H9 (cell line): ENCODE results near the gene C19orf53. TPM values are rescaled to one million over a fixed set of nuclear protein-coding genes. Genes with fewer than 3 reads are reported as not detected.

Experiments used
- DNase-seq: peaks from one replicate; pipeline ENCODE4 v3.0.0-alpha.2; 2017
- H2AFZ ChIP-seq: one replicate; pipeline ENCODE4 v1.6.1; 2013; ENCODE audit warnings: mild to moderate bottlenecking, low read length, control low read depth, moderate library complexity
- H2AK5ac ChIP-seq: 2 replicates; pipeline ENCODE4 v1.6.1; 2013; ENCODE audit warnings: low read length, control low read depth, mixed read lengths; ENCODE audit not compliant: insufficient read length
- H2BK120ac ChIP-seq: one replicate; pipeline ENCODE4 v1.6.1; 2013; ENCODE audit warnings: low read depth, mild to moderate bottlenecking, low read length, control low read depth, inconsistent platforms; ENCODE audit not compliant: poor library complexity, severe bottlenecking
- H2BK12ac ChIP-seq: 2 replicates; pipeline ENCODE4 v1.6.1; 2013; ENCODE audit warnings: low read length, control low read depth, mixed read lengths, low read depth; ENCODE audit not compliant: insufficient read length
- H2BK15ac ChIP-seq: 2 replicates; pipeline ENCODE4 v1.6.1; 2013; ENCODE audit warnings: low read depth, low read length, control low read depth
- H2BK20ac ChIP-seq: one replicate; pipeline ENCODE4 v1.6.1; 2013; ENCODE audit warnings: low read depth, mild to moderate bottlenecking, low read length, control low read depth, inconsistent platforms; ENCODE audit not compliant: poor library complexity, severe bottlenecking
- H2BK5ac ChIP-seq: 2 replicates; pipeline ENCODE4 v1.6.1; 2013; ENCODE audit warnings: low read length, control low read depth, mixed read lengths; ENCODE audit not compliant: insufficient read length
- H3K14ac ChIP-seq: 2 replicates; pipeline ENCODE4 v1.6.1; 2013; ENCODE audit warnings: low read length, control low read depth; ENCODE audit not compliant: insufficient read depth
- H3K18ac ChIP-seq: 2 replicates; pipeline ENCODE4 v1.6.1; 2013; ENCODE audit warnings: low read depth, mild to moderate bottlenecking, mixed read lengths, low read length, control low read depth; ENCODE audit not compliant: insufficient read length
- H3K23ac ChIP-seq: 2 replicates; pipeline ENCODE4 v1.6.1; 2013; ENCODE audit warnings: low read length, control low read depth, mixed read lengths, low read depth; ENCODE audit not compliant: insufficient read length
- H3K23me2 ChIP-seq: 2 replicates; pipeline ENCODE4 v1.6.1; 2013; ENCODE audit warnings: low read depth, mild to moderate bottlenecking, mixed read lengths, low read length, control low read depth; ENCODE audit not compliant: insufficient read length, poor library complexity, severe bottlenecking
- H3K27ac ChIP-seq: 2 replicates; pipeline ENCODE4 v1.5.1; 2013; ENCODE audit warnings: low read length, control low read depth, mixed read lengths, low read depth; ENCODE audit not compliant: insufficient read length
- H3K27me3 ChIP-seq: 2 replicates; pipeline ENCODE4 v1.6.1; 2013; ENCODE audit warnings: low read length, control low read depth, inconsistent platforms; ENCODE audit not compliant: insufficient read depth
- H3K4ac ChIP-seq: 2 replicates; pipeline ENCODE4 v1.6.1; 2013; ENCODE audit warnings: low read depth, mild to moderate bottlenecking, control low read depth, inconsistent platforms, low read length, moderate library complexity
- H3K4me1 ChIP-seq: 2 replicates; pipeline ENCODE4 v1.6.1; 2013; ENCODE audit warnings: low read length, control low read depth, inconsistent platforms; ENCODE audit not compliant: insufficient read depth
- H3K4me2 ChIP-seq: 2 replicates; pipeline ENCODE4 v1.6.1; 2013; ENCODE audit warnings: low read length, control low read depth, mixed read lengths; ENCODE audit not compliant: insufficient read length, insufficient read depth
- H3K56ac ChIP-seq: 2 replicates; pipeline ENCODE4 v1.6.1; 2013; ENCODE audit warnings: low read depth, mild to moderate bottlenecking, mixed read lengths, low read length, control low read depth; ENCODE audit not compliant: insufficient read length
- H3K79me1 ChIP-seq: 2 replicates; pipeline ENCODE4 v1.6.1; 2013; ENCODE audit warnings: low read depth, mild to moderate bottlenecking, moderate library complexity, low read length, control low read depth, inconsistent platforms; ENCODE audit not compliant: insufficient read depth, poor library complexity, severe bottlenecking
- H3K79me2 ChIP-seq: 2 replicates; pipeline ENCODE4 v1.6.1; 2013; ENCODE audit warnings: low read length, control low read depth, inconsistent platforms; ENCODE audit not compliant: insufficient read depth
- H3K9ac ChIP-seq: 2 replicates; pipeline ENCODE4 v1.6.1; 2013; ENCODE audit warnings: low read length, control low read depth, mixed read lengths; ENCODE audit not compliant: insufficient read length; ENCODE audit errors: extremely low read depth
- H3K9me3 ChIP-seq: one replicate; pipeline ENCODE4 v1.6.1; 2013; ENCODE audit warnings: low read depth, low read length, inconsistent platforms; ENCODE audit not compliant: control insufficient read depth
- H3T11ph ChIP-seq: one replicate; pipeline ENCODE4 v1.6.1; 2013; ENCODE audit warnings: mild to moderate bottlenecking, low read length, control low read depth, inconsistent platforms
- H4K20me1 ChIP-seq: one replicate; pipeline ENCODE4 v1.6.1; 2013; ENCODE audit not compliant: control insufficient read depth, insufficient read length, insufficient read depth
- H4K5ac ChIP-seq: 2 replicates; pipeline ENCODE4 v1.6.1; 2013; ENCODE audit warnings: low read depth, mild to moderate bottlenecking, mixed read lengths, low read length, control low read depth; ENCODE audit not compliant: insufficient read length
- H4K8ac ChIP-seq: replicated peaks from 2 replicates; pipeline ENCODE4 v1.6.1; 2013; ENCODE audit warnings: low read length, control low read depth, mixed read lengths, low read depth; ENCODE audit not compliant: insufficient read length
- H4K91ac ChIP-seq: 2 replicates; pipeline ENCODE4 v1.6.1; 2013; ENCODE audit warnings: low read depth, mild to moderate bottlenecking, moderate library complexity, mixed read lengths, low read length, control low read depth; ENCODE audit not compliant: insufficient read length
- H3K27ac Mint-ChIP-seq, 3 experiments: 2 replicates in 2 of 3; 3 replicates in 1 of 3; pipeline ENCODE4 v1.8.0; 2020 to 2021; ENCODE audit warnings: mixed read lengths in 3 of 3, mild to moderate bottlenecking in 1 of 3, moderate library complexity in 1 of 3
- H3K27me3 Mint-ChIP-seq: 2 replicates; pipeline ENCODE4 v1.8.0; 2021; ENCODE audit warnings: low read depth, mild to moderate bottlenecking, moderate library complexity, mixed read lengths
- H3K36me3 Mint-ChIP-seq, 3 experiments: 2 replicates in 2 of 3; 3 replicates in 1 of 3; pipeline ENCODE4 v1.8.0; 2020 to 2021; ENCODE audit warnings: low read depth in 3 of 3, mixed read lengths in 3 of 3; ENCODE audit not compliant: insufficient read depth in 1 of 3
- H3K4me1 Mint-ChIP-seq, 2 experiments: 2 replicates each; pipeline ENCODE4 v1.8.0; 2020; ENCODE audit warnings: mixed read lengths in 2 of 2
- H3K4me3 Mint-ChIP-seq, 2 experiments: 2 replicates in 1 of 2; 3 replicates in 1 of 2; pipeline ENCODE4 v1.8.0; 2020 to 2021; ENCODE audit warnings: mild to moderate bottlenecking in 2 of 2, mixed read lengths in 2 of 2, moderate library complexity in 1 of 2
- H3K9me3 Mint-ChIP-seq, 2 experiments: 2 replicates in 1 of 2; 3 replicates in 1 of 2; pipeline ENCODE4 v1.8.0; 2020; ENCODE audit warnings: mild to moderate bottlenecking in 2 of 2, mixed read lengths in 2 of 2, moderate library complexity in 1 of 2
- CTCF ChIP-seq: fragments of 200-600 bp; sonication (generic); conservative IDR thresholded peaks from 3 replicates; pipeline ENCODE4 v1.8.0; 2021; ENCODE audit warnings: antibody characterized with exemption, mild to moderate bottlenecking
- WGBS: extraction: QIAGEN DNeasy Blood & Tissue Kit; methylation state at CpG from one replicate; pipeline ENCODE4 v1.1.7; 2013; ENCODE audit warnings: missing lambda C conversion rate, low lambda C conversion rate, mixed read lengths; ENCODE audit not compliant: insufficient read length; ENCODE audit errors: extremely low coverage; 5-methylcytosine and 5-hydroxymethylcytosine counted together
- total RNA-seq: library from RNA; stranded (reverse); gene quantifications from 2 replicates; pipeline ENCODE4 v1.2.1, GENCODE V29; 2021

C19orf53 gene
- total RNA-seq, 1 experiment from 2014 or later = 129 TPM

DNA sequence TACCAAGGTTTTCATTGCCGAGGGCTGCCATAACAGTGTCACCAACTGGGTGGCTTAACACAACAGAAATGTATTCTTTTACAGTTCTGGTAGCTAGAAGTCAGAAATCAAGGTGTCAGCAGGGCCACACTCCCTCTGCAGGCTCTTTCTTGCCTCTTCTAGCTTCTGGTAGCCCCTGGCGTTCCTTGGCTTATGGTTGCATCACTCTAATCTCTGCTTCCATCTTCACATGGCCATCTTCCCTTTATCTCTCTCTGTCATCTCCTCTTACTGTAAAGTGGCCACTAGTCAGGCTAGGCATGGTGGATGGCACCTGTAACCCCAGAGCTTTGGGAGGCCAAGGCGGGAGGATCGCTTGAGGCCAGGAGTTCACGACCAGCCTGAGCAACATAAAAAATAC is 47.9 kb upstream of the C19orf53 start:
- H3K9ac ChIP-seq = no peak overlapping the region
- H3K27me3 ChIP-seq = no peaks in the 10 kb centered on the region
- no peak for DNase-seq
- H2AFZ ChIP-seq = no peak overlapping the region
- no peaks in the 10 kb centered on the region for H3K23me2 ChIP-seq
- H2BK20ac ChIP-seq = no peak overlapping the region
- no peak overlapping the region for H3K23ac ChIP-seq
- H4K8ac ChIP-seq = no peak overlapping the region
- no peaks in the 10 kb centered on the region for H3K9me3 ChIP-seq
- H3K18ac ChIP-seq = no peak overlapping the region
- Mint-ChIP-seq H3K27me3 (no peaks in the 10 kb centered on the region), H3K4me1 (peaks cover 5 to 8% of the 10 kb centered on the region in 2 experiments), H3K9me3 (no peaks in the 10 kb centered on the region), H3K36me3 (no peaks in the 10 kb centered on the region), H3K27ac (no peak overlapping the region), H3K4me3 (no peak overlapping the region)
- H3K4ac ChIP-seq = no peak overlapping the region
- no peak overlapping the region for H2BK5ac ChIP-seq
- no peaks in the 10 kb centered on the region for H3K4me1 ChIP-seq
- no peaks in the 10 kb centered on the region for H4K20me1 ChIP-seq
- no peak overlapping the region for H3K4me2 ChIP-seq
- H3T11ph ChIP-seq = no peak overlapping the region
- H2AK5ac ChIP-seq = no peak overlapping the region
- H3K79me1 ChIP-seq = no peaks in the 10 kb centered on the region
- no peak overlapping the region for H3K56ac ChIP-seq
- no peak overlapping the region for H2BK15ac ChIP-seq
- no peak overlapping the region for H4K5ac ChIP-seq
- H4K91ac ChIP-seq = no peak overlapping the region
- no peak overlapping the region for H3K27ac ChIP-seq
- H3K79me2 ChIP-seq = no peaks in the 10 kb centered on the region
- WGBS = no CpG with 5 or more reads among the region's 5 CpGs
- no peak overlapping the region for H2BK120ac ChIP-seq
- peak; percentile 16; the same call in 1 of the 3 replicates for TF ChIP-seq CTCF
- no peak overlapping the region for H2BK12ac ChIP-seq
- no peak overlapping the region for H3K14ac ChIP-seq
